GM18499 (cell line): ENCODE measurements around the gene ATAD5.
"Not testable (repeated sequence)": the region's sequence is repeated elsewhere in the genome, so short reads cannot be mapped to it uniquely, and the experiment has no call there.

Experiments
- ATAC-seq: cut with Tn5 transposase; IDR thresholded peaks from one replicate; pipeline ENCODE4 v1.9.1; 2021; ENCODE audit warnings: moderate number of reproducible peaks; ENCODE audit not compliant: insufficient read depth, unreplicated experiment

The ATAD5 gene

GRCh38 chr17:30821871-30822723 is 9.7 kb upstream of the ATAD5 start:
- ATAC-seq = no peak

GRCh38 chr17:30822919-30823318 is 8.8 kb upstream of the ATAD5 start:
- not testable (repeated sequence) for ATAC-seq

GRCh38 chr17:30823421-30823820 is 8.3 kb upstream of the ATAD5 start:
- ATAC-seq = no peak

GRCh38 chr17:30824002-30824355 is 7.8 kb upstream of the ATAD5 start:
- ATAC-seq = no peak

GRCh38 chr17:30824356-30825145 is 7.2 kb upstream of the ATAD5 start, which contains the start of gene CRLF3:
Gene CRLF3, minus strand, starts transcription at chr17:30824692. Its CDS starts 41 bp downstream, at chr17:30824651.
- ATAC-seq = peak; percentile 38

GRCh38 chr17:30827082-30827481 is 4.7 kb upstream of the ATAD5 start:
- ATAC-seq = no peak

GRCh38 chr17:30829022-30829421 is 2.7 kb upstream of the ATAD5 start:
- ATAC-seq = no peak

- no peak for ATAC-seq
Observed at GRCh38 chr17:30831257-30831656, 509 bp upstream of the ATAD5 start.

- ATAC-seq = no peak
Observed at GRCh38 chr17:30832438-30833124, 815 bp downstream of the ATAD5 start.

GRCh38 chr17:30838202-30838807 is 6.5 kb downstream of the ATAD5 start:
- ATAC-seq = no peak

- no peak for ATAC-seq
Observed at GRCh38 chr17:30840771-30841170, 9.0 kb downstream of the ATAD5 start.

- no peak for ATAC-seq
Observed at GRCh38 chr17:30848021-30848420, 16.3 kb downstream of the ATAD5 start.

GRCh38 chr17:30854146-30854545 is 22.4 kb downstream of the ATAD5 start:
- ATAC-seq = no peak

GRCh38 chr17:30858556-30859250 is 26.9 kb downstream of the ATAD5 start:
- ATAC-seq = no peak

GRCh38 chr17:30864636-30865035 is 32.9 kb downstream of the ATAD5 start:
- ATAC-seq = no peak

- ATAC-seq = no peak
Observed at GRCh38 chr17:30869005-30869404, 37.2 kb downstream of the ATAD5 start.

- ATAC-seq = no peak
Observed at GRCh38 chr17:30886187-30886586, 54.4 kb downstream of the ATAD5 start.

- no peak for ATAC-seq
Observed at GRCh38 chr17:30894236-30894635, 62.5 kb downstream of the ATAD5 start.

GRCh38 chr17:30897311-30897710 is 65.5 kb downstream of the ATAD5 start:
- ATAC-seq = no peak

- no peak for ATAC-seq
Observed at GRCh38 chr17:30905742-30906100, 74.0 kb downstream of the ATAD5 start.
